ENCODE results near the gene HIF3A. TPM values are rescaled to one million over a fixed set of nuclear protein-coding genes. Genes with fewer than 3 reads are reported as not detected.

HIF3A gene
- total and polyA plus RNA-seq, 2 of the 4 experiments (the other 2 are of a cell fraction) = 0.02 TPM; not detected in 1

DNA sequence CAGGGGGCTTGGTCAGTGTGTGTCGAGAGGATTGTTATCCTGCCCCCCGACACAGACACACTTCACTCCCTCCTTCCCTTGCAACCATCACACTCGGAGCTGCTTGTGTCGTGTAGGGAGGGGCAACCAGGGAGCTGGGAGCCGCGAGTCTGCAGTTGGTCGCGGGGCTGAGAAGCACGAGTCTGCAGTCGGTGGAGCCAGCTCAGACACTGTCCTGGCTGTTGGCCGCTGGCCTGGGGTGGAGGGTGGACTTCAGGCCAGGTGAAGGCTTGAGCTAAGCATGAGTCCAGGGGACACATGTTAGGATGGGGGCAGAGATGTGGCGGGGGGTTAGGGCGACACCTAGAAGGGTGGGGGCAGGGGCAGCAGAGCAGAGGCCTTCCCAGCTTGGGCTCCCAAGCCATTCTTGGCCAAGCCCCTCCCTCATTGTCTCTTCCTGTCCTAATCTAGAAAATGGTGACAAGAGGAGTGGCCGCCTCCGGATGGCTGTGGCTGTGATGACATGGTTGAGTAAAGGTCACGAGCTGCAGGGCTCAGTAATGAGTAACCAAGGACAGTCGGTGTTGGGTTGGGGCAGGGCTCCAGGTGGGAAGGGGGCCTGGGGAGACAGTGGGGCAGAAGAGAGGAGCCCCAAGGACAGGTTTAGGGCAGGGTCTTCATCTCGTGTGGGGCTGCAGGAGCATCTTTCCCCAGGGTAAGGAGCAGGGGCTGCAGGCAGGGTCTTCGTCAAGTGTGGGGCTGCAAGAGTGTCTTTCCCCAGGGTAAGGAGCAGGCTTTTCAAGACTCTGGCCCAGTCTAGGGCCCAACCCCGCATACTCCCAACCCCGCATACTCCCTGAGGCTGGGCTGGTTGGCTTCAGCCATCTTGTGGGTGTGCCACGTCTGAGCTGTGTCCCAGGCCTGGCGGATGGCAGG is 58.6 kb downstream of the HIF3A start (continued):
- no peak for TF ChIP-seq CHD1 (IDR thresholded peaks at IDR 0.05; ENCODE audit: low read depth, low read length)

DNA sequence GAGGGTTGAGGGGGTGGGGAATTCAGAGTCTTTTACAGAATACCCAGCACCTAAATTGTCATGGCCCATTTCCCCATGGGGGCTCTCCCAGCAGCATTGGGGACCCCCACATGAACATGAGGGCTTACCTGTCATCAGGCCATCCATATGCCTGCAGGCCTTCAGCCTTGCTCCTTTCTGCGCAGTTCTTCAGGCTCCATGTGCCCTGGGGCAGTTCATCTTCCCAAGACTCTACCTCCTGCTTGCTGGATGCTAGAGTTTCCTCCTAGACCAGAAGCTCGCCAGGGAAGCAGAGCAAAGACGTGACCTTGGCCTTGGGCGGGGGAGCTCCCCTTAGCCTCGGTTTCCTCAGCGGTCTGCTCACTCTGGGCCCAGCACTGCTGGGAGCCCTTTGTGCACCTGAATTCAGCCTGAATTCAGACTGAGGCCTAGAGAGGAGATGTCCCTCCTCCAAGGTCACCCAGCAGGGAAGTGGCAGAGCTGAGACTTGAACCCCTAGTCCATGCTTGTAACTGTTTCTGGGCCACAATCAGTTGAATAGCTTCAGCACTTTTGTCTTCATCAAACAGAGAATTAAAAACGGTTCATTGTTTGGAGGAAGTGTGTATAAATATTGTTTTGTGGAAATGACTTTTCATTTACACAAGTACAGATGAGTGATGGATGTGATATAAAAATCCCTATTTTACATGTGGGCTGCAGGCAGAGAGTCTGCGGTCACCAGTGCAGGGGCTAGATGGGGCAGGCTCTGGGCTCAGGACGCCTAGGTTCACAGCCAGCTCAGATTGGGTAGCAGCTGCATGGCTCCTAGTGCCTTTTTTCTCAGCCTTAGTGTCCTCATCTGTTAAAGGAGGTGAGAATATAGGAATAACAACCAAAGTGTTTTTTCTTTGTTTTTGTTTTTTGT is 59.6 kb downstream of the HIF3A start:
- no TSS peak for BruUV-seq (replicated peaks)
- WGBS, 2 experiments (ENCODE audit: extremely low coverage in 2 of 2, insufficient read length in 1 of 2) = 90% methylated on average over 5 of the region's 9 CpGs; no CpG with 5 or more reads in 1 of the 2 experiments
- ATAC-seq (ENCODE audit: low read depth) = no peak
- no peak for TF ChIP-seq RCOR1 (IDR thresholded peaks at IDR 0.05; ENCODE audit: insufficient replicate concordance, low read length)
- no peak for TF ChIP-seq NFE2L2 (IDR thresholded peaks at IDR 0.05; ENCODE audit: low read depth, low read length)
- TF ChIP-seq, protein P1, sequence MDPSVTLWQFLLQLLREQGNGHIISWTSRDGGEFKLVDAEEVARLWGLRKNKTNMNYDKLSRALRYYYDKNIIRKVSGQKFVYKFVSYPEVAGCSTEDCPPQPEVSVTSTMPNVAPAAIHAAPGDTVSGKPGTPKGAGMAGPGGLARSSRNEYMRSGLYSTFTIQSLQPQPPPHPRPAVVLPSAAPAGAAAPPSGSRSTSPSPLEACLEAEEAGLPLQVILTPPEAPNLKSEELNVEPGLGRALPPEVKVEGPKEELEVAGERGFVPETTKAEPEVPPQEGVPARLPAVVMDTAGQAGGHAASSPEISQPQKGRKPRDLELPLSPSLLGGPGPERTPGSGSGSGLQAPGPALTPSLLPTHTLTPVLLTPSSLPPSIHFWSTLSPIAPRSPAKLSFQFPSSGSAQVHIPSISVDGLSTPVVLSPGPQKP (IDR thresholded peaks at IDR 0.05; ENCODE audit: borderline replicate concordance, low read depth, low read length) = no peak
- TF ChIP-seq, protein P2, sequence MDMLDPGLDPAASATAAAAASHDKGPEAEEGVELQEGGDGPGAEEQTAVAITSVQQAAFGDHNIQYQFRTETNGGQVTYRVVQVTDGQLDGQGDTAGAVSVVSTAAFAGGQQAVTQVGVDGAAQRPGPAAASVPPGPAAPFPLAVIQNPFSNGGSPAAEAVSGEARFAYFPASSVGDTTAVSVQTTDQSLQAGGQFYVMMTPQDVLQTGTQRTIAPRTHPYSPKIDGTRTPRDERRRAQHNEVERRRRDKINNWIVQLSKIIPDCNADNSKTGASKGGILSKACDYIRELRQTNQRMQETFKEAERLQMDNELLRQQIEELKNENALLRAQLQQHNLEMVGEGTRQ (IDR thresholded peaks at IDR 0.05; ENCODE audit: low read depth, low read length) = no peak
- TF ChIP-seq, protein P3, sequence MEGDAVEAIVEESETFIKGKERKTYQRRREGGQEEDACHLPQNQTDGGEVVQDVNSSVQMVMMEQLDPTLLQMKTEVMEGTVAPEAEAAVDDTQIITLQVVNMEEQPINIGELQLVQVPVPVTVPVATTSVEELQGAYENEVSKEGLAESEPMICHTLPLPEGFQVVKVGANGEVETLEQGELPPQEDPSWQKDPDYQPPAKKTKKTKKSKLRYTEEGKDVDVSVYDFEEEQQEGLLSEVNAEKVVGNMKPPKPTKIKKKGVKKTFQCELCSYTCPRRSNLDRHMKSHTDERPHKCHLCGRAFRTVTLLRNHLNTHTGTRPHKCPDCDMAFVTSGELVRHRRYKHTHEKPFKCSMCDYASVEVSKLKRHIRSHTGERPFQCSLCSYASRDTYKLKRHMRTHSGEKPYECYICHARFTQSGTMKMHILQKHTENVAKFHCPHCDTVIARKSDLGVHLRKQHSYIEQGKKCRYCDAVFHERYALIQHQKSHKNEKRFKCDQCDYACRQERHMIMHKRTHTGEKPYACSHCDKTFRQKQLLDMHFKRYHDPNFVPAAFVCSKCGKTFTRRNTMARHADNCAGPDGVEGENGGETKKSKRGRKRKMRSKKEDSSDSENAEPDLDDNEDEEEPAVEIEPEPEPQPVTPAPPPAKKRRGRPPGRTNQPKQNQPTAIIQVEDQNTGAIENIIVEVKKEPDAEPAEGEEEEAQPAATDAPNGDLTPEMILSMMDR (conservative IDR thresholded peaks at IDR 0.05; ENCODE audit: low read depth, low read length) = no peak
- no peak for TF ChIP-seq CEBPB (IDR thresholded peaks at IDR 0.05; ENCODE audit: low read depth, low read length)
- TF ChIP-seq MAFK (IDR thresholded peaks at IDR 0.05; ENCODE audit: low read depth, low read length) = no peak
- TF ChIP-seq CHD1 (IDR thresholded peaks at IDR 0.05; ENCODE audit: low read depth, low read length) = no peak
- no peak for TF ChIP-seq RAD21 (IDR thresholded peaks at IDR 0.05; ENCODE audit: low read length)
- TF ChIP-seq POLR2A (IDR thresholded peaks at IDR 0.05; ENCODE audit: low read depth, low read length) = no peak

More for the DNA sequence above, 59.6 kb downstream of the HIF3A start:
- Histone ChIP-seq H4K8ac (ENCODE audit: low read depth in 2 of 2, low read length in 2 of 2) (no peak overlapping the region), H3K27ac (ENCODE audit: insufficient read depth, low read length) (no peak overlapping the region), H2BK120ac (ENCODE audit: low read depth, low read length) (no peak overlapping the region), H3K4me2 (ENCODE audit: low read depth, low read length) (no peak overlapping the region), H2AK5ac (ENCODE audit: low read depth, low read length) (no peak overlapping the region), H2BK5ac (ENCODE audit: low read depth, low read length, poor library complexity, severe bottlenecking) (no peak overlapping the region), H4K91ac (ENCODE audit: insufficient read depth, low read depth, low read length) (no peak overlapping the region), H3K14ac (replicated peaks; ENCODE audit: low read depth, low read length) (no peak overlapping the region), H3K9me1 (ENCODE audit: insufficient read depth, low read length) (peaks cover 20% of the 10 kb centered on the region), H4K20me1 (ENCODE audit: insufficient read depth, low read length) (peaks cover 21% of the 10 kb centered on the region), H4K5ac (ENCODE audit: low read depth, low read length) (no peak overlapping the region), H3K18ac (ENCODE audit: low read depth, low read length) (no peak overlapping the region), H3K23ac (ENCODE audit: low read depth, low read length) (no peak overlapping the region), H3K9ac (ENCODE audit: low read depth, low read length) (no peak overlapping the region), H2BK15ac (ENCODE audit: low read depth, low read length) (no peak overlapping the region), H3K56ac (ENCODE audit: extremely low read depth, insufficient read depth, low read length) (no peak overlapping the region), H3K4me3 (ENCODE audit: insufficient read depth, low read depth, low read length) (no peak overlapping the region), H3K9me3 (ENCODE audit: control insufficient read depth, insufficient read depth, low read length) (no peaks in the 10 kb centered on the region), H2BK20ac (ENCODE audit: low read depth, low read length) (no peak overlapping the region), H3K4me1 (ENCODE audit: control insufficient read depth, insufficient read depth, low read length) (peaks cover 12% of the 10 kb centered on the region), H3K4ac (ENCODE audit: low read depth, low read length) (no peak overlapping the region), H2AK9ac (replicated peaks; ENCODE audit: low read depth, low read length, poor library complexity) (no peak overlapping the region), H3K79me1 (ENCODE audit: low read depth in 1 of 2, low read length in 2 of 2) (peaks cover 22 to 89% of the 10 kb centered on the region in 2 experiments), H3K27me3 (ENCODE audit: control insufficient read depth, insufficient read depth, low read length) (no peaks in the 10 kb centered on the region), H3K36me3 (ENCODE audit: control insufficient read depth, insufficient read depth, low read length) (peaks cover 36% of the 10 kb centered on the region), H2AFZ (replicated peaks; ENCODE audit: low read length, poor library complexity) (no peak overlapping the region)
- dilution Hi-C loops (cut with HindIII; ENCODE audit: low sequenced_read_pairs, unreplicated experiment) (no loop called here), in situ Hi-C loops (cut with MboI; ENCODE audit: low sequenced_read_pairs) (no loop called here), intact Hi-C loops (cut with micrococcal nuclease) (no loop called here)
- POLR2A ChIA-PET (ENCODE audit: unreplicated experiment) = no interaction called here
- no peak for DNase-seq
- CTCF ChIA-PET = no interaction called here
